Heart left ventricle (tissue), 16 donors: ENCODE data around the gene CCT2. TPM values are rescaled to one million over a fixed set of nuclear protein-coding genes. Genes with fewer than 3 reads are reported as not detected.

ENCODE experiments used
- ATAC-seq, 4 donors: fragments of 200-7000 bp; cut with Tn5 transposase; one replicate each; pipeline ENCODE4 v1.9.1; 2020 to 2022; ENCODE audit warnings: moderate library complexity in 4 of 4, mild to moderate bottlenecking in 3 of 4, moderate number of reproducible peaks in 1 of 4
- DNase-seq, 5 donors: peaks; one replicate each; pipeline ENCODE4 v3.0.0-alpha.2; 2020
- H3K27ac ChIP-seq, 12 donors: fragments of 200-600 bp; sonication (generic) in 4 of 12; one replicate each; pipeline versions ENCODE4 v1.5.0 to v1.8.0; 2016 to 2022; ENCODE audit warnings: mild to moderate bottlenecking in 2 of 12
- H3K27me3 ChIP-seq, 9 donors: fragments of 200-600 bp; sonication (generic) in 2 of 9; one replicate each; pipeline versions ENCODE4 v1.5.1 to v1.8.0; 2016 to 2022; ENCODE audit warnings: mild to moderate bottlenecking in 3 of 9
- H3K36me3 ChIP-seq, 9 donors: fragments of 200-600 bp; sonication (generic) in 2 of 9; one replicate each; pipeline versions ENCODE4 v1.5.0 to v1.8.0; 2018 to 2022; ENCODE audit warnings: mild to moderate bottlenecking in 2 of 9
- H3K4me1 ChIP-seq, 12 donors: fragments of 200-600 bp; sonication (generic) in 4 of 12; one replicate each; pipeline versions ENCODE4 v1.5.0 to v1.8.0; 2016 to 2022; ENCODE audit warnings: mild to moderate bottlenecking in 3 of 12
- H3K4me3 ChIP-seq, 12 donors: fragments of 200-600 bp; sonication (generic) in 4 of 12; one replicate each; pipeline versions ENCODE4 v1.5.0 to v1.8.0; 2017 to 2022; ENCODE audit warnings: mild to moderate bottlenecking in 9 of 12, moderate library complexity in 4 of 12
- H3K9me3 ChIP-seq, 12 donors: fragments of 200-600 bp; sonication (generic) in 4 of 12; one replicate each; pipeline versions ENCODE4 v1.5.0 to v1.8.0; 2016 to 2022; ENCODE audit warnings: mild to moderate bottlenecking in 1 of 12
- CTCF ChIP-seq, 12 donors: fragments of 200-600 bp; sonication (generic) in 4 of 12; IDR thresholded peaks; one replicate each; pipeline versions ENCODE4 v1.5.0 to v1.8.0; 2018 to 2022; ENCODE audit warnings: antibody characterized with exemption in 12 of 12, mild to moderate bottlenecking in 5 of 12
- POLR2A ChIP-seq, 2 donors: fragments of 450-650 bp; IDR thresholded peaks; one replicate each; pipeline ENCODE4 v1.6.1; 2017; ENCODE audit warnings: antibody characterized with exemption in 2 of 2, mild to moderate bottlenecking in 2 of 2, moderate library complexity in 2 of 2
- WGBS, 4 donors: extraction: QIAGEN DNeasy Blood & Tissue Kit in 2 of 4; methylation state at CpG; one replicate each; pipeline versions ENCODE4 v1.1.5 to v1.1.7; 2013 to 2018; 5-methylcytosine and 5-hydroxymethylcytosine counted together
- intact Hi-C, 10 donors: fragments of 100-400 bp; cut with DNase I; formaldehyde crosslinking; loops; one replicate each; pipeline versions ENCODE4 v1.11.1 to v1.14.2; 2022
- polyA plus RNA-seq, 2 donors: library from polyadenylated mRNA; stranded (reverse); fragments of 200-250 nt; gene quantifications; one replicate each; pipeline ENCODE4 v1.2.3, GENCODE V29; 2013
- total RNA-seq, 9 donors: library from RNA; depleted of rRNA in 2 of 9; stranded (reverse); fragments of >200 nt in 2 of 9; fragmentation: NEBNext Ultra II Directional in 3 of 9; extraction: Animal tissue kit (Norgen Biotek cat#: 25700) in 3 of 9; gene quantifications; one replicate each; pipeline versions ENCODE4 v1.1.0 to v1.2.4, GENCODE V29; 2016 to 2023
- donor health status: ischemic (EF 13 %, LVEDD 7.1; RV severe dilation, severe dysfunction).
- donor health status: healthy with polysubstance abuse.
- donor health status: DM: no; HTN: yes; CAD: no.
- donor health status: DM: no; HTN: no; CAD: no.
- donor health status: ischemic (EF 25% LVEDD 6.9; RV normal size, moderate dysfunction).
- donor health status: ischemic (EF 25% LVEDD 5.7; RV mildly dilated, moderate dysfunction).
- donor health status: healthy.
- donor health status: DM: yes; HTN: yes; CAD: no.
- donor health status: ischemic (EF 35%, LVEDD 5.7; RV mildly dilated, moderate dysfunction).
- donor health status: nonischemic (EF 11% LVEDD 7.7; RV severe dilation, severe dysfunction).
- donor health status: DM: yes; HTN: yes; CAD: no.
- donor health status: PGD.
- donor health status: ischemic (EF 29% LVEDD 5.4; RV normal size, mild dysfunction).
- donor health status: nonischemic (EF 23%, LVEDD 6.1; RV moderate dilation, normal function).

Gene CCT2
- total and polyA plus RNA-seq, 11 donors = 59.7 to 342 (median 93.3) TPM

GRCh38 chr12:69545081-69545480, 40.2 kb upstream of the CCT2 start:
- Histone ChIP-seq H3K36me3 (peaks cover 0 to 12% (median 0%) of the 10 kb centered on the region in 9 donors), H3K27ac (no peak overlapping the region), H3K27me3 (no peaks in the 10 kb centered on the region), H3K9me3 (peaks cover 0 to 19% (median 1%) of the 10 kb centered on the region in 12 donors), H3K4me1 (no peaks in the 10 kb centered on the region), H3K4me3 (no peak overlapping the region)
- TF ChIP-seq POLR2A (IDR thresholded peaks at IDR 0.05) = no peak
- ATAC-seq (no peak), DNase-seq (no peak)
- intact Hi-C loops = no loop called here
- WGBS, 4 donors = 92 to 98% (median 96%) methylated on average over 1 of the region's 1 CpG

- no peak for ATAC-seq
- peaks cover 0 to 12% (median 0%) of the 10 kb centered on the region in 9 donors for H3K36me3 ChIP-seq
These were observed 38.4 kb upstream of the CCT2 start for GRCh38 chr12:69546693-69547438.

GRCh38 chr12:69548687-69549086, 36.6 kb upstream of the CCT2 start:
- Histone ChIP-seq H3K4me1 (peaks cover 0 to 2% (median 0%) of the 10 kb centered on the region in 12 donors), H3K27me3 (no peaks in the 10 kb centered on the region), H3K36me3 (peaks cover 0 to 5% (median 0%) of the 10 kb centered on the region in 9 donors), H3K9me3 (peaks cover 0 to 15% (median 1%) of the 10 kb centered on the region in 12 donors), H3K4me3 (no peak overlapping the region), H3K27ac (no peak overlapping the region)
- DNase-seq (no peak), ATAC-seq (no peak)
- intact Hi-C loops = no loop called here
- TF ChIP-seq CTCF (IDR thresholded peaks at IDR 0.05) (no peak), POLR2A (IDR thresholded peaks at IDR 0.05) (no peak)

More at GRCh38 chr12:69546693-69547438, 38.4 kb upstream of the CCT2 start:
- TF ChIP-seq POLR2A (IDR thresholded peaks at IDR 0.05) (no peak), CTCF (IDR thresholded peaks at IDR 0.05) (no peak)
- H3K27me3 ChIP-seq = no peaks in the 10 kb centered on the region
- no peaks in the 10 kb centered on the region for H3K4me1 ChIP-seq
- no peak for DNase-seq
- H3K27ac ChIP-seq = no peak overlapping the region
- WGBS, 4 donors = 95 to 98% (median 97%) methylated on average over 7 of the region's 7 CpGs
- H3K4me3 ChIP-seq = no peak overlapping the region
- intact Hi-C loops = no loop called here
- peaks cover 0 to 19% (median 1%) of the 10 kb centered on the region in 12 donors for H3K9me3 ChIP-seq

- Histone ChIP-seq H3K27me3 (no peaks in the 10 kb centered on the region), H3K4me3 (no peak overlapping the region), H3K27ac (no peak overlapping the region), H3K36me3 (peaks cover 0 to 3% (median 0%) of the 10 kb centered on the region in 9 donors), H3K9me3 (no peaks in the 10 kb centered on the region), H3K4me1 (peaks cover 0 to 6% (median 0%) of the 10 kb centered on the region in 12 donors)
- intact Hi-C loops = no loop called here
- 83 to 93% (median 91%) methylated on average over 8 of the region's 8 CpGs for WGBS, 4 donors
- DNase-seq = no peak
- TF ChIP-seq CTCF (IDR thresholded peaks at IDR 0.05) (no peak), POLR2A (IDR thresholded peaks at IDR 0.05) (no peak)
- ATAC-seq = no peak
These were observed 34.5 kb upstream of the CCT2 start for GRCh38 chr12:69550569-69551350.
